Measurements from ENCODE around the gene GEMIN4.

Gene GEMIN4

GRCh38 chr17:697682-698081, 54.4 kb downstream of the GEMIN4 start:
- DNase-seq: no peak

- DNase-seq: no peak
These were observed 55.7 kb downstream of the GEMIN4 start for GRCh38 chr17:696369-696768.
